SKM-1 treated with dmso at 0.1 percent for 144 hours (cell line): ENCODE results near the gene SIAH2.
A peak's percentile ranks its signal among the peaks of the same experiment; 100 is the strongest.

Source experiments
- DNase-seq: peaks from one replicate; lab custom pipeline; 2025; ENCODE audit not compliant: unreplicated experiment; lab: John Stamatoyannopoulos, UW

SIAH2 gene

GRCh38 chr3:150736316-150736719 is 26.7 kb downstream of the SIAH2 start:
- no peak for DNase-seq

DNA sequence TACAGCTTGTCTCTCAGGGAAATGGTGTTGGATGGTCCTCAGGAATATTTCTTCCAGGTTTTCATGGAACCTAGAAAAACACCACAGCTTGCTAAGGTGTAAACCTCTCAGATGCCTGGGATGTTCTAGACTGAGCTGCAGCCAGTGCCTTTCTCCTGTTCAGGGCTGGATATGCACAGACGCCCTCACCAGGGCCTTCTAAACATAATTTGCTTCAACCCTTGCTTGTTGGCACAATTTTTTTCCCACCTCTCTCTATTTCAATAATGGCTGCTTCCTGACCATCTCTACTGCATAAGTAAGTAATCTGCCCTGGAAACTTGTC is 28.2 kb downstream of the SIAH2 start:
- no peak for DNase-seq

GRCh38 chr3:150733936-150734794 is 28.8 kb downstream of the SIAH2 start:
- no peak for DNase-seq

DNA sequence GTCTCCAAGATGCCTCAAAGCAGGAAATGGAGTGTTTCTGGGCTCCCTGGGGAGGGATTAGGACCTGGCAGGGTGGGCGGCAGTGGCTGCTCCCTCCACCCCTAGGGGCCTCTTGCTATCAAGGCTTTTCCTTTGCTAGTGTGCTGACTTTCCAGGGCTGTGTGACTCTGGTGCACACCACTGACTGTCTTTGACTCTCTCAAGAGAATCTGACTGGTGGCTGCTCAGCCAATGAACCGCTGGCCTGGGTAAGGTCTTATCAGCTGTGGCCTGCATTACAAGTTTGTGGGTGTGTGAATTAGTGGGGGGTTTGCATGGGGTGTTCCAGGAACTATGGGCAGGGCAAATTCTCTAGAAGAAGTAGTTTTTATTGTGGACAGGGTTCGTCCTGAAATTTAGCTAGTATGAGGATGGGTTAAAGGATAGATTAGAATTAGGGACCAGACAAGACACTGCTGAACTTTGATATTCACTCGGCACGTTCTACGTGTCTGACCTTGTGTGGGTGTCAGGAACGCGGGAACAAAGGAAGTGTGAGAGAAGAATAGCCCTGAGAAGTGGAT is 29.5 kb downstream of the SIAH2 start:
- no peak for DNase-seq

DNA sequence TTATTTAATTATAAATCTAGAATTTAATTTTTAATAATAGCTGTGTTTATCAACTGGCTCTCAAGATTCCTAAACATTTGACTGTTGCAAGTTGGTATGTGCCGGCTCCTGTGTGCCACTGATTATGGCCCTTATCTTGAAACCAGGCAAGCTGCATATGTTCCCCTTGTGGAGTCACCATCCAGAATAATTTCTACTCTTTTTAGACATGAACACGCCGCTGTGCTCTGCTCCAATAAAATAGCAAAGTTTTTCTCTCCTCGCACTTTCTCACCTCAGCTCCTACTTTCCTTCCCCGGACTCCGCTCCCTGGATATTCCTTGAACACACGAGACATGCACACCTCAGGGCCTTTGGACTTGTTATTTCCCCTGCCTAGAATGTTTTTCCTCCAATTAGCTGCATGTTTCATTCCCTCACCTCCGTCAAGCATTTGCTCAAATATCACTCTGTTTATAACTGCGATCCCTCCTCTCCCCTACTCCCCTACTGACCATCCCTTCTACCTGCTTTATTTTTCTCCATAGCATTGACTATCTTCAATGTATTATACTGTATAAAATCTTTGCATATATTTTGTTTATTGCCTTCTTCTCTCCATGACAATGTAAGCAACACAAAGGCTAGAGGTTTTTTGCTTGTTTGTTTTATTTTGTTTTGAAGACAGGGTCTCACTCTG is 33.1 kb downstream of the SIAH2 start:
- no peak for DNase-seq

DNA sequence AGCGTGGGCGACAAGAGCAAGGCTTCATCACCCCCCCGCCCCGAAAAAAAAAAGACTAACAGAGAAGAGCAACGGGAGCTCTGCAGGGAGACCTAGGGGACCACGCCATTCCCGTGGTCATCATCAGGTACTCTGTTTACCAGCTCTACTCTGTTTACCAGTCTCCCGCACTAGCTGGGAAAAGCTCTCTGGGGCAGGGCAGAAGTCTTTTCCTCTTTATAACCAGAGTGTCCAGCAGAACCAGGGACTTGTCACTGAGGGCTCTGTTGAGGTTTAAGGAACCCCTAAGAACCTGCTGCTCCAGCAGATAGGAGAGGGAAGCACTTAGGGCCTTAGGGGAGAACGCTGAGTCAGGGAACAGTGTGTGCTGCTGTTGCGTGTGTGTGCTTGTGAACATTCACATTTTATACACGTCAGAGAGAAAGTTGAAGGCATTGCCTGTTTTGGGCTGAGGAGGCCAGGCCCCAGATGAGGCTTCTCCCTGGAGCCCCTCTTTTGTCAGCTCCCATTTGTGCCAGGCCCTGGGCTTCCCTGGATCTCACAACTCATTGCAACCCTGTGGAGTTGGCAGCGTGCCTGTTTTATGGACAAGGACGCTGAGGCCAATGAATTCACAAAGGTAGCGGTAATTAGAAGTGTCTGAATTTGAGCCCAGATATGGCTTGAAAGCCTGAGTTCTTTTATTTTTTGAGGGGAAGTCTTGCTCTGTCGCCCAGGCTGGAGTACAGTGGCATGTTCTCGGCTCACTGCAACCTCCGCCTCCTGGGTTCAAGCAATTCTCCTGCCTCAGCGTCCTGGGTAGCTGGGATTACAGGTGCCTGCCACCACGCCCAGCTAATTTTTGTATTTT is 35.1 kb downstream of the SIAH2 start:
- DNase-seq, result no peak

DNA sequence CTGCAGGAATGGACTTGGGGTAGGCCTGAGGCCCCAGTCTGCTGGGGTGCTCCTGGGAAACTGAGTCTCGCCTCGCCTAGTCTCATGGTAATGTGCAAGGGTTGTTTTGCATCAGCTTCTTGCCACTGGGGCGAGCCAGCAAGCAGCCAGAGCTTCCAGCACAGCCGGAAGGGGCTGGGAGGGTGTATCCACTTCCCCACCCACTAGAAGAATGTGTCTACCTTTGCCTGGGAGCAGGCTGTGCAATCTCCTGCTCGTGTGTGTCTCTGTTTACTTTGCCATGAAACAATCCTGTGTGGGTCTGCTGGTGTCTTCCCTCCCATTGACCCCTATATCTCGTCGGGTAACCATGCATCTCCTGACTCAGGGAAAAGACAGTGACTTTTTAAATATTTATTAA is 37.4 kb downstream of the SIAH2 start:
- no peak for DNase-seq

GRCh38 chr3:150723946-150724345 is 39.0 kb downstream of the SIAH2 start:
- no peak for DNase-seq

DNA sequence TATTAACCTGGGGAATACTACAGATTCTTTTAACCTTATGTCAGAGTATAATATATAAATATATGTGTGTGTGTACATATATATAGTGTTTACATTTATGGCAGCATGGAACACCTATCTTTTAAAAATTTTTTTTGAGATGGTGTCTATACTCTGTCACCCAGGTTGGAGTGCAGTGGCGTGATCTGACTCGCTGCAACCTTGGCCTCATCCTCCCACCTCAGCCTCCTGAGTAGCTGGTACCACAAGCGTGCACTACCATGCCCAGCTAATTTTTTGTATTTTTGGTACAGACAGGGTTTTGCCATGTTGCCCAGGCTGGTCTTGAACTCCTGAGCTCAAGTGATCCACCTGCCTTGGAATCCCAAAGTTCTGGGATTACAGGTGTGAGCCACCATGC is 40.7 kb downstream of the SIAH2 start:
- DNase-seq, result no peak

- DNase-seq, result peak; percentile 62
Observed at GRCh38 chr3:150721285-150722130, 41.5 kb downstream of the SIAH2 start.

- no peak for DNase-seq
Observed at GRCh38 chr3:150720444-150720843, 42.5 kb downstream of the SIAH2 start.

- no peak for DNase-seq
Observed at GRCh38 chr3:150710097-150710496, 52.9 kb downstream of the SIAH2 start.

- peak; percentile 78 for DNase-seq
Observed at GRCh38 chr3:150703756-150704344, 59.1 kb downstream of the SIAH2 start, which contains the start of gene ERICH6. ERICH6 (minus strand) TSS chr3:150703920; CDS start chr3:150703898, 22 bp downstream.

DNA sequence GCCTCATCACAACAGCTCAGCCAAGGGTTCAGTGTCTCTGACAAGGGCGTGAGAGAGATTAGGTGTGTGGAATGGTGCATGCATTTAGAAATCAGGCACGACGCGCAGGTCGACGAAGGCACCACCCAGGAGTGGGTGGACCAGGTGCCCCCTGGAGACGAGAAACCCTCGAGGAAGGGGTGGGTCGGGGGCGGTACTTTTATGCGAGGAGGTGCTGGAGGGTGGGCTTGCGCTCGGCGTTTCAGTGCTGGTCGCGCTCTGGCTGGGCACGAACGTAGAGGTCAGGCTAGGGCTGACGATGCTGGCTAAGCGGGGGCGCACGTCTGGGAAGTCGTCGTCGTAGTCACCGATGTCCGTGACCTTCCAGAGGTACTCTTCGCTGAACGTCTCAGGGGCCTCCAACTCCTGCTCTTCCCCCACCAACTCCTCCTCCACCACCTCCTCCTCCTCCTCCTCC is 59.6 kb downstream of the SIAH2 start:
- DNase-seq, result no peak

DNA sequence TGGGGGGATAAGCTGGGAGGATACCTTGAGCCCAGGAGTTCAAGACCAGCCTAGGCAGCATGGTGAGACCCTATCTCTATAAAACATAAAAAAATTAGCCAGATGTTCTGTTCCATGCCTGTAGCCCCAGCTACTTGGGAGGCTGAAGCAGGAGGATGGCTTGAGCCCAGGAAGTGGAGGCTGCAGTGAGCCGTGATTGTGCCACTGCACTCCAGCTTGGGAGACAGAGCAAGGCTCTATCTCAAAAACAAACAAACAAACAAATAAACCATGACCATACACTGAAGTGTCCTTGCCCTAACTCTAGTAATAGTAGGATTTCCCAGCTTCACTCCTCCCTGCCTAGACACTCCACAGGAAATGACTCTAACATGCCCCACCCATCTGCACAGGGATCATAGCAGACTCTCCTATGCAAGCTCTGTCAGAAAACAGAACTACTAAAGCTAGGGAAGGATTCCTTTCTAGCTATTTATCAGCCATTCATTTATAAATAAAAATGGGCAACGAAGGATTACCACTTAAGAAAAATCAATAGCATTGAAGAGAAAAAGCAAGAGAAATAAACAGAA is 63.8 kb downstream of the SIAH2 start:
- no peak for DNase-seq

- no peak for DNase-seq
Observed at GRCh38 chr3:150697646-150698045, 65.3 kb downstream of the SIAH2 start.

GRCh38 chr3:150691414-150692040 is 71.4 kb downstream of the SIAH2 start:
- no peak for DNase-seq
